SJSA1 (cell line): ENCODE measurements around the gene F2RL3. TPM values are rescaled to one million over a fixed set of nuclear protein-coding genes. Genes with fewer than 3 reads are reported as not detected.
"Not testable (repeated sequence)": the region's sequence is repeated elsewhere in the genome, so short reads cannot be mapped to it uniquely, and the experiment has no call there.

Source experiments
- DNase-seq, 2 experiments: peaks; one replicate each; pipeline ENCODE4 v3.0.0-alpha.2; 2015 to 2020; ENCODE audit warnings: low spot score in 2 of 2, low read depth in 1 of 2
- H3K27ac ChIP-seq: fragments of 250-450 bp; sonication (Bioruptor Pico); 2 replicates; pipeline ENCODE4 v1.5.1; 2020; ENCODE audit warnings: mild to moderate bottlenecking, moderate library complexity
- H3K27me3 ChIP-seq: fragments of 250-450 bp; sonication (Bioruptor Pico); replicated peaks from 2 replicates; pipeline ENCODE4 v1.5.1; 2020; ENCODE audit warnings: mild to moderate bottlenecking, moderate library complexity
- H3K36me3 ChIP-seq: fragments of 250-450 bp; sonication (Bioruptor Pico); 2 replicates; pipeline ENCODE4 v1.5.1; 2020; ENCODE audit warnings: mild to moderate bottlenecking
- H3K4me1 ChIP-seq: fragments of 250-450 bp; sonication (Bioruptor Pico); replicated peaks from 2 replicates; pipeline ENCODE4 v1.6.1; 2021; ENCODE audit warnings: mild to moderate bottlenecking
- H3K4me3 ChIP-seq: fragments of 250-450 bp; sonication (Bioruptor Pico); 2 replicates; pipeline ENCODE4 v1.5.1; 2020; ENCODE audit warnings: mild to moderate bottlenecking
- H3K9me3 ChIP-seq: fragments of 250-450 bp; sonication (Bioruptor Pico); replicated peaks from 2 replicates; pipeline ENCODE4 v1.5.1; 2020; ENCODE audit warnings: mild to moderate bottlenecking
- total RNA-seq: library from RNA; depleted of rRNA; stranded (reverse); fragments of >200 nt; shearing (Covaris generic); gene quantifications from 2 replicates; pipeline ENCODE4 v1.2.3, GENCODE V29; 2014

The F2RL3 gene
- total RNA-seq, 1 experiment from 2014 or later = 0.37 TPM

GRCh38 chr19:16867211-16867610 lies 21.6 kb upstream of the F2RL3 start:
- no peaks in the 10 kb centered on the region for H3K9me3 ChIP-seq
- no peak for DNase-seq
- H3K4me3 ChIP-seq = no peak overlapping the region
- H3K36me3 ChIP-seq = peaks cover 91% of the 10 kb centered on the region
- H3K4me1 ChIP-seq = no peaks in the 10 kb centered on the region
- H3K27ac ChIP-seq = no peak overlapping the region
- H3K27me3 ChIP-seq = no peaks in the 10 kb centered on the region

- DNase-seq = no peak
- H3K36me3 ChIP-seq = peaks cover 92% of the 10 kb centered on the region
- no peaks in the 10 kb centered on the region for H3K27me3 ChIP-seq
- no peaks in the 10 kb centered on the region for H3K4me1 ChIP-seq
- no peak overlapping the region for H3K4me3 ChIP-seq
- no peaks in the 10 kb centered on the region for H3K9me3 ChIP-seq
- no peak overlapping the region for H3K27ac ChIP-seq
Observed at GRCh38 chr19:16868423-16869130, 20.2 kb upstream of the F2RL3 start.

DNA sequence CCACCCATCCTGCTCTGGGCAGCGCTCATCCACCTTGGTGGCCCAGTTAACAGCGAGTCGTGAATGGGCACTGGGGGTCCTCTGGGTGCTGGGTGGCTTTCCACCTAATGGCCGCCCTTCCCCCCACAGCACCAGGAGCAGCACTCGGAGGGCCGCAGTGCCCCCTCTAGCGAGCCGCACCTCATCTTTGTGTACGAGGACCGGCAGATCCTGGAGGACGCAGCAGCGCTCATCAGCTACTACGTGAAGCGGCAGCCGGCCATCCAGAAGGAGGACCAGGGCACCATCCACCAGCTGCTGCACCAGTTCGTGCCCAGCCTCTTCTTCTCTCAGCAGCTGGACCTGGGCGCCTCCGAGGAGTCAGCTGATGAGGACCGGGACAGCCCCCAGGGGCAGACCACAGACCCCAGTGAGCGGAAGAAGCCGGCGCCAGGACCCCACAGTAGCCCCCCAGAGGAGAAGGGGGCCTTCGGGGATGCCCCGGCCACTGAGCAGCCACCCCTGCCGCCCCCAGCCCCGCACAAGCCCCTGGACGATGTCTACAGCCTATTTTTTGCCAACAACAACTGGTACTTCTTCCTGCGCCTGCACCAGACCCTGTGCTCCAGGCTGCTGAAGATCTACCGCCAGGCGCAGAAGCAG lies 19.3 kb upstream of the F2RL3 start:
- peaks cover 94% of the 10 kb centered on the region for H3K36me3 ChIP-seq
- no peaks in the 10 kb centered on the region for H3K4me1 ChIP-seq
- no peak for DNase-seq
- H3K27me3 ChIP-seq = no peaks in the 10 kb centered on the region
- H3K27ac ChIP-seq = no peak overlapping the region
- no peaks in the 10 kb centered on the region for H3K9me3 ChIP-seq
- no peak overlapping the region for H3K4me3 ChIP-seq

- no peaks in the 10 kb centered on the region for H3K27me3 ChIP-seq
- H3K27ac ChIP-seq = no peak overlapping the region
- no peaks in the 10 kb centered on the region for H3K9me3 ChIP-seq
- no peak for DNase-seq
- peaks cover 85% of the 10 kb centered on the region for H3K36me3 ChIP-seq
- H3K4me3 ChIP-seq = no peak overlapping the region
- no peaks in the 10 kb centered on the region for H3K4me1 ChIP-seq
Observed at GRCh38 chr19:16871871-16872270, 16.9 kb upstream of the F2RL3 start.

DNA sequence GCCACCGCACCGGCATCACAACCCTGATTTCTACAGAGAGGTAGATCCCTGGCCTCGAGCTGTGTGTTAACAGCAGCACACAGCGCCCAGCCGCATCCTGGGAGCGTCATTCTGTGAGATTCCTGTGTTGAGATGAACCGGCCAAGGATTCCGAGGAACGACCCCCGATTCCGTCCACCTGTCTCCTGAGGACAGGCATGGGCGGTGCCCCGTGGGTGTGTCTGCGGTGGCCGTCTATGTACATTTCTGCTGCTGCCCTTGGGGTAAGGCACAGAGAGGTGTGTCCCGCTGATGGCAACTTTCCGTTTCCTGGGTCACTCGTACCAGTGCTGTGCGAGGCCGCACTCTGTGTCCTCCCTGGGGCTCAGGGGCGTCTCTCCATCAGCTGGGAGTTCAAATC lies 16.1 kb upstream of the F2RL3 start:
- H3K4me1 ChIP-seq = no peaks in the 10 kb centered on the region
- H3K27me3 ChIP-seq = no peaks in the 10 kb centered on the region
- H3K4me3 ChIP-seq = no peak overlapping the region
- H3K27ac ChIP-seq = no peak overlapping the region
- H3K36me3 ChIP-seq = peaks cover 85% of the 10 kb centered on the region
- H3K9me3 ChIP-seq = no peaks in the 10 kb centered on the region
- no peak for DNase-seq

- no peaks in the 10 kb centered on the region for H3K27me3 ChIP-seq
- H3K36me3 ChIP-seq = peaks cover 85% of the 10 kb centered on the region
- DNase-seq = no peak
- no peaks in the 10 kb centered on the region for H3K9me3 ChIP-seq
- H3K4me3 ChIP-seq = no peak overlapping the region
- H3K4me1 ChIP-seq = no peaks in the 10 kb centered on the region
- no peak overlapping the region for H3K27ac ChIP-seq
Observed at GRCh38 chr19:16873594-16873993, 15.2 kb upstream of the F2RL3 start.

GRCh38 chr19:16874250-16874977 lies 14.4 kb upstream of the F2RL3 start:
- Histone ChIP-seq H3K27ac (no peak overlapping the region), H3K4me1 (no peaks in the 10 kb centered on the region), H3K4me3 (no peak overlapping the region), H3K27me3 (no peaks in the 10 kb centered on the region), H3K36me3 (peaks cover 85% of the 10 kb centered on the region), H3K9me3 (no peaks in the 10 kb centered on the region)
- DNase-seq = no peak

DNA sequence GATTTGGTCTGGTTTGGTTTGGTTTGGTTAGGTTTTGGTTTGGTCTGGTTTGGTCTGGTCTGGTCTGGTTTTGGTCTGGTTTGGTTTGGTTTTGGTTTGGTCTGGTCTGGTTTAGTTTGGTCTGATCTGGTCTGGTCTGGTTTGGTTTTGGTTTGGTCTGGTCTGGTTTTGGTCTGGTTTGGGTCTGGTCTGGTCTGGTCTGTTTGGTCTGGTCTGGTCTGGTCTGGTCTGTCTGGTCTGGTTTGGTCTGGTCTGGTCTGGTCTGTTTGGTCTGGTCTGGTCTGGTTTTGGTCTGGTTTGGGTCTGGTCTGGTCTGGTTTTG lies 13.9 kb upstream of the F2RL3 start:
- not testable (repeated sequence) for H3K4me3 ChIP-seq, H3K27me3 ChIP-seq, H3K9me3 ChIP-seq, H3K4me1 ChIP-seq, DNase-seq, H3K27ac ChIP-seq
- peaks cover 85% of the 10 kb centered on the region for H3K36me3 ChIP-seq

- no peaks in the 10 kb centered on the region for H3K27me3 ChIP-seq
- H3K27ac ChIP-seq = no peak overlapping the region
- DNase-seq = no peak
- H3K9me3 ChIP-seq = no peaks in the 10 kb centered on the region; the same call in 1 of the 2 replicates
- H3K4me1 ChIP-seq = no peaks in the 10 kb centered on the region
- no peak overlapping the region for H3K4me3 ChIP-seq
- H3K36me3 ChIP-seq = peaks cover 83% of the 10 kb centered on the region
Observed at GRCh38 chr19:16875584-16876555, 12.9 kb upstream of the F2RL3 start.

- Histone ChIP-seq H3K36me3 (peaks cover 72% of the 10 kb centered on the region), H3K27me3 (no peaks in the 10 kb centered on the region), H3K4me1 (no peaks in the 10 kb centered on the region), H3K27ac (no peak overlapping the region), H3K9me3 (peaks cover 6% of the 10 kb centered on the region), H3K4me3 (no peak overlapping the region)
- no peak for DNase-seq
Observed at GRCh38 chr19:16876904-16877361, 11.9 kb upstream of the F2RL3 start.

DNA sequence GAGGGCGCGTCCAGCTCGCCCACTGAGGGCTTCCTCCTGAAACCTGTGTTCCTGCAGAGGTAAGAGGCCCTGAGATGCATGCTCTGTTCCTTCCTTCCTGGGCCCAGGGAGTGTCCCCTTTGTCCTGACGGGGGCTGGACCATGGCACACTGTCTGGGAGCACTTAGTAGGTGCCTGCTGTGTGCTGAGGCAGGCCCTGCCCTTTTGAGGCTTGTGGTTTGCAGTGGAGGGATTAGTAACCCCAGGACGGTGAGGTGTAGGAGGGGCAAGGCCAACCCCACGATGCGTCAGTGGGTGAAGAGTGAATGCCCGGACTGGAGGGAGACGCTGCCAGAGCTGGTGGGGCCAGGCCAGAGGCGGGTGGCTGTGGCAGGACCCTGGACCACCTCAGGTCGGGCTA lies 11.2 kb upstream of the F2RL3 start:
- Histone ChIP-seq H3K36me3 (peaks cover 67% of the 10 kb centered on the region), H3K9me3 (peaks cover 13% of the 10 kb centered on the region), H3K27ac (no peak overlapping the region), H3K4me1 (no peaks in the 10 kb centered on the region), H3K4me3 (no peak overlapping the region), H3K27me3 (no peaks in the 10 kb centered on the region)
- DNase-seq = no peak

DNA sequence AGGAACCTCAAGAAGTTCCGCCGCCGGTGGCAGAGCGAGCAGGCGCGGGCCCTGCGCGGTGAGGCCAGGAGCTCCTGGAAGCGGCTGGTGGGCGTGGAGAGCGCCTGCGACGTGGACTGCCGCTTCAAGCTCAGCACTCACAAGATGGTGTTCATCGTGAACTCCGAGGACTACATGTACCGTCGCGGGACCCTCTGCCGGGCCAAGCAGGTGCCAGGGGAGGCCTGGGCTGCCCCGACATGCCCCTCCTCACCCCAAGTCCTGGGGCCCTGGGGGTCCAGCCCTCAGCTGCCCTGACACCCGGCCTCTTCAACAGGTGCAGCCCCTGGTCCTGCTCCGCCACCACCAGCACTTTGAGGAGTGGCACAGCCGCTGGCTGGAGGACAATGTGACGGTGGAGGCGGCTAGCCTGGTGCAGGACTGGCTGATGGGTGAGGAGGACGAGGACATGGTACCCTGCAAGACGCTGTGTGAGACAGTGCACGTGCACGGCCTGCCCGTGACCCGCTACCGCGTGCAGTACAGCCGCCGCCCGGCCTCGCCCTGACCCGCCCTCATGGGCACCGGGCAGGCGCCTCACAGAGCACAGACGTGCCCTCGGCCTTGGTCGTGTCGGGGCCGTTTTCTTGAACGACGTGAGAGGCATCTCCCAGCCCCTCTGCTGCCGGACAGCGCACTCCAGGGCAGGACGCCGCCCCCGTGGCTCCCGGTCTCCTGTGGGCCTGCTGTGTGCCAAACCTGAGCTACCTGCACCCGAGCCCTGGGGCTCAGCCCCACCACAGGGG lies 10.4 kb upstream of the F2RL3 start:
- no peaks in the 10 kb centered on the region for H3K27me3 ChIP-seq
- H3K4me3 ChIP-seq = no peak overlapping the region
- no peaks in the 10 kb centered on the region for H3K4me1 ChIP-seq
- peaks cover 59% of the 10 kb centered on the region for H3K36me3 ChIP-seq
- H3K9me3 ChIP-seq = peaks cover 17% of the 10 kb centered on the region
- no peak for DNase-seq
- H3K27ac ChIP-seq = no peak overlapping the region
